ENCODE results near the gene KCNN1.
"Not testable (repeated sequence)": the region's sequence is repeated elsewhere in the genome, so short reads cannot be mapped to it uniquely, and the experiment has no call there.

Gene KCNN1

GRCh38 chr19:18027151-18027550 is 60.2 kb downstream of the KCNN1 start:
- no peak overlapping the region for H3K27ac ChIP-seq

GRCh38 chr19:18029617-18030338 is 62.9 kb downstream of the KCNN1 start:
- H3K27ac ChIP-seq: peak overlapping the region; percentile 37; the same call in 1 of the 2 replicates
- TF ChIP-seq ZFX (IDR thresholded peaks at IDR 0.05; ENCODE audit: borderline replicate concordance): no peak
- TF ChIP-seq, protein P1, sequence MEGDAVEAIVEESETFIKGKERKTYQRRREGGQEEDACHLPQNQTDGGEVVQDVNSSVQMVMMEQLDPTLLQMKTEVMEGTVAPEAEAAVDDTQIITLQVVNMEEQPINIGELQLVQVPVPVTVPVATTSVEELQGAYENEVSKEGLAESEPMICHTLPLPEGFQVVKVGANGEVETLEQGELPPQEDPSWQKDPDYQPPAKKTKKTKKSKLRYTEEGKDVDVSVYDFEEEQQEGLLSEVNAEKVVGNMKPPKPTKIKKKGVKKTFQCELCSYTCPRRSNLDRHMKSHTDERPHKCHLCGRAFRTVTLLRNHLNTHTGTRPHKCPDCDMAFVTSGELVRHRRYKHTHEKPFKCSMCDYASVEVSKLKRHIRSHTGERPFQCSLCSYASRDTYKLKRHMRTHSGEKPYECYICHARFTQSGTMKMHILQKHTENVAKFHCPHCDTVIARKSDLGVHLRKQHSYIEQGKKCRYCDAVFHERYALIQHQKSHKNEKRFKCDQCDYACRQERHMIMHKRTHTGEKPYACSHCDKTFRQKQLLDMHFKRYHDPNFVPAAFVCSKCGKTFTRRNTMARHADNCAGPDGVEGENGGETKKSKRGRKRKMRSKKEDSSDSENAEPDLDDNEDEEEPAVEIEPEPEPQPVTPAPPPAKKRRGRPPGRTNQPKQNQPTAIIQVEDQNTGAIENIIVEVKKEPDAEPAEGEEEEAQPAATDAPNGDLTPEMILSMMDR (IDR thresholded peaks at IDR 0.05): no peak

More at GRCh38 chr19:18027151-18027550, 60.2 kb downstream of the KCNN1 start:
- TF ChIP-seq ZFX (IDR thresholded peaks at IDR 0.05; ENCODE audit: borderline replicate concordance): no peak
- TF ChIP-seq, protein P1 (IDR thresholded peaks at IDR 0.05): no peak

- H3K27ac ChIP-seq: peak overlapping the region; percentile 31; the same call in 1 of the 2 replicates
These were observed 64.5 kb downstream of the KCNN1 start for GRCh38 chr19:18031401-18031800.

GRCh38 chr19:18032102-18032501 is 65.2 kb downstream of the KCNN1 start:
- H3K27ac ChIP-seq: not testable (repeated sequence)

DNA sequence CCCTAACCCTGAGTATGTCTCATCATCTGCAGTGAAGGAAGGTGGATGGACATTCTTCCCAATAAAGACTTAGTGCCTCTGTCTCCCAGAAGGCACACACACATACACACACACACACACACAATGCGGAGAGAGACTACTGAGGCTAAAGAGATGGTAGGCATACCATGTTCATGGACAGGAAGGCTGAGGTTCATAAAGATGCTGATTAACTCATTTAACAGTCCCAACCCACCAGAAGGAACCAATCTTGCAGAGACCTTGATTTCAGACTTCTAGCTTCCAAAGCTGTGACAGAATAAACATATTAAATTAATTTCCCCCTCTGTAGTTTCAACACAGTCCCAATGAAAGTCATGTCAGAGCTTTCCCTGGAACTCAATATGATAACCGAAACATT is 74.1 kb downstream of the KCNN1 start:
- TF ChIP-seq, protein P1 (IDR thresholded peaks at IDR 0.05): no peak
- TF ChIP-seq ZFX (IDR thresholded peaks at IDR 0.05; ENCODE audit: borderline replicate concordance): no peak

GRCh38 chr19:18043676-18044075 is 76.8 kb downstream of the KCNN1 start:
- no peak for TF ChIP-seq ZFX (IDR thresholded peaks at IDR 0.05; ENCODE audit: borderline replicate concordance)
- TF ChIP-seq, protein P1 (IDR thresholded peaks at IDR 0.05): no peak
- H3K27ac ChIP-seq: no peak overlapping the region

More for the DNA sequence above, 74.1 kb downstream of the KCNN1 start:
- H3K27ac ChIP-seq: no peak overlapping the region

DNA sequence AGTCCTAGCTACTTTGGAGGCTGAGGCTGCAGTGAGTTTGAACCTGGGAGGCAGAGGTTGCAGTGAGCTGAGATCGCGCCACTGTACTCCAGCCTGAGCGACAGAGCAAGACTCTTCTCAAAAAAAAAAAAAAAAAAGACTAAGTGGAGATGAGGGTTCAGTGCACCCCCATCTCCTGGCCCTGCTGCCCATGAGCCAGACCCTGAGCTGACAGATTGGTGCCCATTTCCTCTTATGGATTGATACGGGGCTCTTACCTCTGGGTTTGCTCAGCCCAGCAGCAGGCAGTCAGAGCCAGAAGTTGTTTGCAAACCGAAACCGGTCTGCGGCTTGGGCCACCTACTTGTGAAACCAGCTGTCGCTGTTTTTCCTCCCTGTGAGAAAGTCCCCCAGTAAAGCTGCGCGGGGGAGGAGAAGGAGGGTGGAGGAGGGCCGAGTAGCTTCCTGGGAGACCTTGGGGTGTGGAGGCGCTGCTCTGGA is 78.0 kb downstream of the KCNN1 start:
- no peak overlapping the region for H3K27ac ChIP-seq
- TF ChIP-seq, protein P1 (IDR thresholded peaks at IDR 0.05): no peak
- no peak for TF ChIP-seq ZFX (IDR thresholded peaks at IDR 0.05; ENCODE audit: borderline replicate concordance)

GRCh38 chr19:18045307-18046050 is 78.6 kb downstream of the KCNN1 start:
- H3K27ac ChIP-seq: no peak overlapping the region

More at GRCh38 chr19:18045307-18046050, 78.6 kb downstream of the KCNN1 start:
- TF ChIP-seq ZFX (IDR thresholded peaks at IDR 0.05; ENCODE audit: borderline replicate concordance): no peak
- TF ChIP-seq, protein P1 (IDR thresholded peaks at IDR 0.05): no peak
